IMR-90 (cell line): ENCODE measurements around the gene MYBPC3. TPM values are rescaled to one million over a fixed set of nuclear protein-coding genes. Genes with fewer than 3 reads are reported as not detected.

Source experiments
- ATAC-seq: fragments of 200-7000 bp; cut with Tn5 transposase; 2 replicates; pipeline ENCODE4 v1.9.1; 2020; ENCODE audit warnings: low read depth, mild to moderate bottlenecking, moderate library complexity
- BruUV-seq: library from RNA; stranded (reverse); fragments of 400-500 nt; replicated peaks from 2 replicates; lab custom pipeline; 2021; lab: Mats Ljungman, UMichigan
- CTCF ChIA-PET: fragments of 300-600 bp; formaldehyde crosslinking; extraction: SDS; loops from one replicate; lab custom pipeline; 2021; ENCODE audit warnings: antibody characterized with exemption; lab: Yijun Ruan, JAX
- POLR2A ChIA-PET: fragments of 300-600 bp; sonication (Branson Sonifier 250); formaldehyde crosslinking; loops from one replicate; lab custom pipeline; 2022; ENCODE audit warnings: antibody characterized with exemption; ENCODE audit not compliant: unreplicated experiment; lab: Charles Lee
- DNase-seq: peaks from one replicate; pipeline ENCODE4 v3.0.0; 2013
- H2AFZ ChIP-seq: replicated peaks from 2 replicates; pipeline ENCODE3; 2013; ENCODE audit warnings: low read length, mild to moderate bottlenecking; ENCODE audit not compliant: poor library complexity
- H2AK5ac ChIP-seq: 2 replicates; pipeline ENCODE4 v1.6.1; 2013; ENCODE audit warnings: low read depth, low read length, inconsistent platforms
- H2AK9ac ChIP-seq: replicated peaks from 2 replicates; pipeline ENCODE3; 2013; ENCODE audit warnings: mild to moderate bottlenecking, low read depth, low read length, moderate library complexity; ENCODE audit not compliant: poor library complexity
- H2BK120ac ChIP-seq: 2 replicates; pipeline ENCODE4 v1.6.1; 2013; ENCODE audit warnings: low read depth, low read length, inconsistent platforms
- H2BK15ac ChIP-seq: 3 replicates; pipeline ENCODE4 v1.6.1; 2013; ENCODE audit warnings: low read depth, low read length, inconsistent platforms
- H2BK20ac ChIP-seq: 2 replicates; pipeline ENCODE4 v1.6.1; 2013; ENCODE audit warnings: low read depth, mild to moderate bottlenecking, inconsistent platforms, low read length, moderate library complexity
- H2BK5ac ChIP-seq: 2 replicates; pipeline ENCODE4 v1.6.1; 2013; ENCODE audit warnings: mild to moderate bottlenecking, low read depth, low read length, inconsistent platforms; ENCODE audit not compliant: poor library complexity, severe bottlenecking
- H3K14ac ChIP-seq: replicated peaks from 2 replicates; pipeline ENCODE4 v1.6.1; 2013; ENCODE audit warnings: low read depth, low read length, inconsistent platforms
- H3K18ac ChIP-seq: 2 replicates; pipeline ENCODE4 v1.6.1; 2013; ENCODE audit warnings: low read depth, low read length, control low read depth
- H3K23ac ChIP-seq: 2 replicates; pipeline ENCODE4 v1.6.1; 2013; ENCODE audit warnings: low read depth, low read length, inconsistent platforms
- H3K27ac ChIP-seq: 2 replicates; pipeline ENCODE4 v1.5.1; 2013; ENCODE audit warnings: mild to moderate bottlenecking, control low read depth, low read length; ENCODE audit not compliant: insufficient read depth
- H3K27me3 ChIP-seq: 2 replicates; pipeline ENCODE4 v1.6.1; 2013; ENCODE audit warnings: low read length; ENCODE audit not compliant: control insufficient read depth, insufficient read depth
- H3K36me3 ChIP-seq: 2 replicates; pipeline ENCODE4 v1.6.1; 2013; ENCODE audit warnings: low read length, mixed read lengths; ENCODE audit not compliant: control insufficient read depth, insufficient read depth
- H3K4ac ChIP-seq: 2 replicates; pipeline ENCODE4 v1.6.1; 2013; ENCODE audit warnings: low read depth, low read length, inconsistent platforms
- H3K4me1 ChIP-seq: 2 replicates; pipeline ENCODE4 v1.6.1; 2013; ENCODE audit warnings: low read length, mixed read lengths; ENCODE audit not compliant: control insufficient read depth, insufficient read depth
- H3K4me2 ChIP-seq: 2 replicates; pipeline ENCODE4 v1.6.1; 2013; ENCODE audit warnings: low read depth, mild to moderate bottlenecking, control low read depth, low read length, moderate library complexity
- H3K4me3 ChIP-seq: 2 replicates; pipeline ENCODE4 v1.5.1; 2013; ENCODE audit warnings: low read depth, mild to moderate bottlenecking, control low read depth, low read length, moderate library complexity; ENCODE audit not compliant: insufficient read depth
- H3K56ac ChIP-seq: 2 replicates; pipeline ENCODE4 v1.6.1; 2013; ENCODE audit warnings: low read length, inconsistent platforms; ENCODE audit not compliant: insufficient read depth; ENCODE audit errors: extremely low read depth
- H3K79me1 ChIP-seq, 2 experiments: 2 replicates each; pipeline ENCODE4 v1.6.1; 2013; ENCODE audit warnings: low read length in 2 of 2, inconsistent platforms in 1 of 2, low read depth in 1 of 2
- H3K9ac ChIP-seq: 2 replicates; pipeline ENCODE4 v1.6.1; 2013; ENCODE audit warnings: low read depth, low read length, control low read depth
- H3K9me1 ChIP-seq: 2 replicates; pipeline ENCODE4 v1.6.1; 2013; ENCODE audit warnings: low read length, inconsistent platforms; ENCODE audit not compliant: insufficient read depth
- H3K9me3 ChIP-seq: 2 replicates; pipeline ENCODE4 v1.6.1; 2013; ENCODE audit warnings: low read length; ENCODE audit not compliant: control insufficient read depth, insufficient read depth
- H4K20me1 ChIP-seq: 2 replicates; pipeline ENCODE4 v1.6.1; 2013; ENCODE audit warnings: low read length, inconsistent platforms; ENCODE audit not compliant: insufficient read depth
- H4K5ac ChIP-seq: 2 replicates; pipeline ENCODE4 v1.6.1; 2013; ENCODE audit warnings: mild to moderate bottlenecking, low read depth, low read length, control low read depth
- H4K8ac ChIP-seq, 2 experiments: 2 replicates each; pipeline ENCODE4 v1.6.1; 2013; ENCODE audit warnings: low read depth in 2 of 2, low read length in 2 of 2, control low read depth in 1 of 2, inconsistent platforms in 1 of 2
- H4K91ac ChIP-seq: 2 replicates; pipeline ENCODE4 v1.6.1; 2013; ENCODE audit warnings: low read depth, low read length, inconsistent platforms; ENCODE audit not compliant: insufficient read depth
- BHLHE40 ChIP-seq: fragments of 150-350 bp; IDR thresholded peaks from 2 replicates; pipeline ENCODE4 v1.6.1; 2016; ENCODE audit warnings: mild to moderate bottlenecking, low read depth, low read length
- CEBPB ChIP-seq: IDR thresholded peaks from 2 replicates; pipeline ENCODE4 v1.6.1; 2012; ENCODE audit warnings: low read depth, low read length, improper control_type of control experiment
- CHD1 ChIP-seq: IDR thresholded peaks from 2 replicates; pipeline ENCODE4 v1.6.1; 2012; ENCODE audit warnings: low read depth, low read length, improper control_type of control experiment
- CTCF ChIP-seq: conservative IDR thresholded peaks from 2 replicates; pipeline ENCODE4 v1.5.1; 2012; ENCODE audit warnings: mild to moderate bottlenecking, low read depth, low read length, improper control_type of control experiment
- ELK1 ChIP-seq: fragments of 150-350 bp; IDR thresholded peaks from 2 replicates; pipeline ENCODE4 v1.6.1; 2016; ENCODE audit warnings: low read depth, mild to moderate bottlenecking, low read length, moderate library complexity, borderline replicate concordance
- FOS ChIP-seq: fragments of 150-350 bp; IDR thresholded peaks from 2 replicates; pipeline ENCODE4 v1.6.1; 2016; ENCODE audit warnings: low read depth, low read length
- MAFK ChIP-seq: IDR thresholded peaks from 2 replicates; pipeline ENCODE4 v1.6.1; 2012; ENCODE audit warnings: low read depth, low read length, improper control_type of control experiment
- MAZ ChIP-seq: IDR thresholded peaks from 2 replicates; pipeline ENCODE4 v1.6.1; 2012; ENCODE audit warnings: low read depth, mild to moderate bottlenecking, low read length, improper control_type of control experiment, moderate library complexity, borderline replicate concordance
- MXI1 ChIP-seq: IDR thresholded peaks from 2 replicates; pipeline ENCODE4 v1.6.1; 2012; ENCODE audit warnings: low read depth, mild to moderate bottlenecking, low read length, moderate library complexity, borderline replicate concordance
- NFE2L2 ChIP-seq: fragments of 150-350 bp; IDR thresholded peaks from 2 replicates; pipeline ENCODE4 v1.6.1; 2016; ENCODE audit warnings: low read depth, mild to moderate bottlenecking, low read length
- POLR2A ChIP-seq: IDR thresholded peaks from 2 replicates; pipeline ENCODE4 v1.6.1; 2012; ENCODE audit warnings: mild to moderate bottlenecking, low read depth, low read length
- RAD21 ChIP-seq: IDR thresholded peaks from 2 replicates; pipeline ENCODE4 v1.6.1; 2012; ENCODE audit warnings: low read length, improper control_type of control experiment
- RCOR1 ChIP-seq: IDR thresholded peaks from 2 replicates; pipeline ENCODE4 v1.6.1; 2012; ENCODE audit warnings: mild to moderate bottlenecking, low read length, improper control_type of control experiment; ENCODE audit not compliant: insufficient replicate concordance
- RFX5 ChIP-seq: IDR thresholded peaks from 2 replicates; pipeline ENCODE4 v1.8.0; 2012; ENCODE audit warnings: low read depth, mild to moderate bottlenecking, low read length, moderate library complexity
- SMC3 ChIP-seq: fragments of 150-350 bp; IDR thresholded peaks from 2 replicates; pipeline ENCODE4 v1.6.1; 2016; ENCODE audit warnings: low read depth, mild to moderate bottlenecking, antibody characterized with exemption, low read length, moderate library complexity
- USF2 ChIP-seq: fragments of 150-350 bp; IDR thresholded peaks from 2 replicates; pipeline ENCODE4 v1.6.1; 2017; ENCODE audit warnings: mild to moderate bottlenecking, antibody characterized with exemption, low read length, low read depth
- WGBS, 2 experiments: methylation state at CpG; one replicate each; pipeline versions ENCODE4 v1.1.5 to v1.1.7; 2013; ENCODE audit warnings: missing lambda C conversion rate in 2 of 2; ENCODE audit not compliant: insufficient read length in 1 of 2; ENCODE audit errors: extremely low coverage in 2 of 2; 5-methylcytosine and 5-hydroxymethylcytosine counted together
- dilution Hi-C: fragments of 300-500 bp; cut with HindIII; formaldehyde crosslinking; loops from one replicate; pipeline ENCODE4 v1.14.3; 2018; ENCODE audit warnings: low sequenced_read_pairs; ENCODE audit not compliant: unreplicated experiment
- in situ Hi-C: fragments of 300-500 bp; cut with MboI; formaldehyde crosslinking; loops from 3 replicates; pipeline ENCODE4 v1.14.3; 2019; ENCODE audit warnings: low sequenced_read_pairs, inconsistent platforms, mixed read lengths
- intact Hi-C: fragments of 100-400 bp; cut with micrococcal nuclease; formaldehyde crosslinking; loops from 2 replicates; pipeline ENCODE4 v1.10.0; 2022
- polyA plus RNA-seq, 3 experiments: library from polyadenylated mRNA; depleted of rRNA; stranded (reverse); fragments of >200 nt; gene quantifications; 2 replicates each; pipeline ENCODE4 v1.2.3, GENCODE V29; 2012; ENCODE audit warnings: low replicate concordance in 1 of 3
- total RNA-seq: library from RNA; depleted of rRNA; stranded (reverse); fragments of >200 nt; gene quantifications from 2 replicates; pipeline ENCODE4 v1.2.3, GENCODE V29; 2012

Gene MYBPC3
- total and polyA plus RNA-seq, 2 of the 4 experiments (the other 2 are of a cell fraction), result not detected

DNA sequence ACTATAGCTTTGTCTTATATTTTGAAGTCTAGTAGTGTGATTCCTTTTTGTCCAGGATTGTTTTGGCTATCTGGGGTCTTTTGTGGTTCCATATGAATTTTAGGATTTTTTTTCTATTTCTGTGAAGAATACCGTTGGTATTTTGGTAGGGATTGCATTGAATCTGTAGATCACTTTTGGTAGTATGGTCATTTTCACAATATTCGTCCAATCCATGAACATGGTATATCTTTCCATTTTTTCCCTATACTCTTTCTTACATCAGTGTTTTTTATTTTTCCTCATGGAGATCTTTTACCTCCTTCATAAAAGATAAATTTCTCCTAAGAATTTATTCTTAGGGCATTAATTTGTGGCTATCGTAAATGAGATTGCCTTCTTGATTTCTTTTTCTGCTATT is 53.4 kb downstream of the MYBPC3 start:
- Histone ChIP-seq H2BK120ac (no peak overlapping the region), H3K23ac (no peak overlapping the region), H3K4me3 (no peak overlapping the region), H3K4me2 (no peak overlapping the region), H2BK20ac (no peak overlapping the region), H2AFZ (no peak overlapping the region), H3K18ac (no peak overlapping the region), H4K91ac (no peak overlapping the region), H2AK5ac (no peak overlapping the region), H3K27ac (no peak overlapping the region), H3K9me3 (peaks cover 5% of the 10 kb centered on the region), H3K36me3 (peaks cover 31% of the 10 kb centered on the region), H4K20me1 (no peaks in the 10 kb centered on the region), H3K4me1 (no peaks in the 10 kb centered on the region), H2BK5ac (no peak overlapping the region), H4K5ac (no peak overlapping the region), H3K27me3 (no peaks in the 10 kb centered on the region), H3K79me1 (0 out of 4 replicates have a peak, but pooled peaks cover 0 to 4% of the 10 kb centered on the region in 2 experiments), H3K56ac (no peak overlapping the region), H3K14ac (no peak overlapping the region), H2AK9ac (no peak overlapping the region), H2BK15ac (no peak overlapping the region), H4K8ac (no peak overlapping the region), H3K9me1 (no peaks in the 10 kb centered on the region), H3K9ac (no peak overlapping the region), H3K4ac (no peak overlapping the region)
- in situ Hi-C loops, result no loop called here
- ATAC-seq (no peak), DNase-seq (no peak)
- WGBS, 2 experiments, result no CpG with 5 or more reads among the region's 3 CpGs
- ChIA-PET POLR2A (no interaction called here), CTCF (no interaction called here)
- TF ChIP-seq MXI1 (no peak), FOS (no peak), RAD21 (no peak), CEBPB (no peak), RCOR1 (no peak), MAZ (no peak), RFX5 (no peak), USF2 (no peak), NFE2L2 (no peak), CTCF (no peak), BHLHE40 (no peak), SMC3 (no peak), ELK1 (no peak), MAFK (no peak), POLR2A (no peak), CHD1 (no peak)
- BruUV-seq, result no TSS peak
- intact Hi-C loops, result no loop called here
- dilution Hi-C loops, result no loop called here
